ENCODE data around the gene TDRD15. TPM values are rescaled to one million over a fixed set of nuclear protein-coding genes. Genes with fewer than 3 reads are reported as not detected.
"Not testable (repeated sequence)": the region's sequence is repeated elsewhere in the genome, so short reads cannot be mapped to it uniquely, and the experiment has no call there.

The TDRD15 gene
- total RNA-seq, 4 donors from 2014 or later = under 0.01 to 0.45 (median 0.08) TPM; not detected in 1

DNA sequence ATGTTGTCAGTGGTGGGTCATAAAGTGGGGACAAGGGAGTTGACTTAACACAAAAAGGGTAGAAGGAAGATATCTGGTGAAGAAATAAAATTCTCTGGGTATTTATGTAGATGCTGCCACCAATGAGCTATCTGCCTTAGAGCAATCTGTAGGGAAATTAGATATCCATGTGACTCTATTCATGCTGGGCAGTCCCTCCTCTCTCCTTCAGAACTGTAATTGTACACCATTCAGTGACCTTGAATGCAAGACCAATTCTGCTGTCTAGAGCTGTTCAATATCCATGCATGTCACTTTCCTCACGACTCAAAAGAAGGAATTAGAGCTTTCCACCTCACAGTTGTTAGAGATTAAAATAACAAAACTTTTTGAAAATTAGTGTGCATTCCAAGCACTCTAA, 28.6 kb upstream of the TDRD15 start:
- Histone ChIP-seq H3K27me3 (no peaks in the 10 kb centered on the region), H3K4me3 (replicated peaks in 1 of 3) (no peak overlapping the region), H3K9me3 (no peaks in the 10 kb centered on the region), H3K4me1 (no peaks in the 10 kb centered on the region), H3K27ac (no peak overlapping the region), H3K36me3 (no peaks in the 10 kb centered on the region)
- no peak for TF ChIP-seq POLR2A (IDR thresholded peaks at IDR 0.05)
- TF ChIP-seq, protein P1, sequence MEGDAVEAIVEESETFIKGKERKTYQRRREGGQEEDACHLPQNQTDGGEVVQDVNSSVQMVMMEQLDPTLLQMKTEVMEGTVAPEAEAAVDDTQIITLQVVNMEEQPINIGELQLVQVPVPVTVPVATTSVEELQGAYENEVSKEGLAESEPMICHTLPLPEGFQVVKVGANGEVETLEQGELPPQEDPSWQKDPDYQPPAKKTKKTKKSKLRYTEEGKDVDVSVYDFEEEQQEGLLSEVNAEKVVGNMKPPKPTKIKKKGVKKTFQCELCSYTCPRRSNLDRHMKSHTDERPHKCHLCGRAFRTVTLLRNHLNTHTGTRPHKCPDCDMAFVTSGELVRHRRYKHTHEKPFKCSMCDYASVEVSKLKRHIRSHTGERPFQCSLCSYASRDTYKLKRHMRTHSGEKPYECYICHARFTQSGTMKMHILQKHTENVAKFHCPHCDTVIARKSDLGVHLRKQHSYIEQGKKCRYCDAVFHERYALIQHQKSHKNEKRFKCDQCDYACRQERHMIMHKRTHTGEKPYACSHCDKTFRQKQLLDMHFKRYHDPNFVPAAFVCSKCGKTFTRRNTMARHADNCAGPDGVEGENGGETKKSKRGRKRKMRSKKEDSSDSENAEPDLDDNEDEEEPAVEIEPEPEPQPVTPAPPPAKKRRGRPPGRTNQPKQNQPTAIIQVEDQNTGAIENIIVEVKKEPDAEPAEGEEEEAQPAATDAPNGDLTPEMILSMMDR (IDR thresholded peaks at IDR 0.05) = no peak
- intact Hi-C loops (cut with DNase I) = no loop called here
- DNase-seq = no peak
- WGBS, 2 donors = 16 to 26% methylated on average over 1 of the region's 1 CpG

DNA sequence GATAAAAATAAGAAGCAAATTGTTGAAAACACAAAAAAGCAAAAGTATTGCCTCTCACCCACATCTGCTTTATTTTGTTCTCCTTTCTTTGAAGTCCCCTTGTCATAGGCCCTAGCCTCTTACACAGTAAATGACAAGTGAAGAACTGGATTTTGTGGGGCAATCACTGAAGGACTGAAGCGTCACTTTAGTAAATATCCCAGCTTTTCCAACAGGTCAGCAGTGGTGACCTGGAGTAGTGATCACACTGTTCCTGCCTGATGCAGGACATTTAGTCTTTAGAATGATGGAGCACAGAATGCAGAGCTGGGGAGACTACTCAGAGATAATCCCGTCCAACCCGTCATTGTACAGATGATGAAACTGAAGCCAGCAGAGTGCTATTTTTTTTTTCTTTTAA, 28.1 kb upstream of the TDRD15 start:
- TF ChIP-seq POLR2A (IDR thresholded peaks at IDR 0.05) = no peak

DNA sequence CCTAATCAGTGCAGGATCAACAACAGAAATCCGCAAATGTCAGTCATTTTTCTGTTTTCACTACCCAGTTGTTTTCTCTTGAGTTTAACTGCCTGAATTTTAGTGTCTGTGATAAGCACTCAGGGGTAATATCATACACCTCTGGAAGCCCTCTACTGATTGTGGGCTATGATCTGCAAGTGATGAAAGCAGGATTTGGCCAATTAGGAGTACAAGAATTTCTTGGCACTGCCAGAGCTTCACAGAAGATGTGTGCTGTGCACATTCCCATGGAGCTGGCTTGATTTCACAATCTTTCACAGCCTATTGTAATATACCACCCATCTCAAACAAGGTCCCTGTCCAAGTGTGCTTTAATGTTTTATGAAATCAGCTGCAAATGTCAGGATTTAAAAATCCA, 27.3 kb upstream of the TDRD15 start:
- intact Hi-C loops (cut with DNase I) = no loop called here
- Histone ChIP-seq H3K4me1 (no peaks in the 10 kb centered on the region), H3K4me3 (replicated peaks in 1 of 3) (no peak overlapping the region), H3K27me3 (no peaks in the 10 kb centered on the region), H3K36me3 (no peaks in the 10 kb centered on the region), H3K27ac (no peak overlapping the region), H3K9me3 (no peaks in the 10 kb centered on the region)
- WGBS, 2 donors = 80 to 86% methylated on average over 1 of the region's 1 CpG
- TF ChIP-seq POLR2A (IDR thresholded peaks at IDR 0.05) = no peak
- TF ChIP-seq, protein P1 (IDR thresholded peaks at IDR 0.05) = no peak
- DNase-seq = no peak

More for the DNA sequence above, 28.1 kb upstream of the TDRD15 start:
- Histone ChIP-seq H3K4me1 (no peaks in the 10 kb centered on the region), H3K27ac (no peak overlapping the region), H3K36me3 (no peaks in the 10 kb centered on the region), H3K4me3 (replicated peaks in 1 of 3) (no peak overlapping the region), H3K9me3 (no peaks in the 10 kb centered on the region), H3K27me3 (no peaks in the 10 kb centered on the region)
- intact Hi-C loops (cut with DNase I) = no loop called here
- 81 to 82% methylated on average over 3 of the region's 3 CpGs for WGBS, 2 donors
- no peak for DNase-seq

DNA sequence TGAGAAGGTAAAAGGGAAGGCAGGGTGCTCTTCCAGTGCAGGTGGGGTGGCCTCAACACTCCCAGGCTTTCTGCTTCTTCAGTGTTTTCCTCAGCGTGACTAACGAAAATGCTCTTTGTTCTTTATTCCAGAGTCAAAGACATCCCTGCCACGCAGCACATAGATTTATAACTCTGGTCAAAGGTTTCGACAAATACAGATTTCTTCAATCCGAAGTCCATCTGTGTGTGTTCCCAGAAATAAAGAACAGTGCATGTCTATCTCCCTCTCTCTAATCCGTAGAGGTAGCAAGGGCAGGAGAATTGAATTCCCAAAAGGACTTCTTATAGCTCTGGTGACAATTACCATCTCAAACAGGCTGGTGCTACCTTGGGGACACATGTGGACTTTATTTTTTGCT, 26.4 kb upstream of the TDRD15 start:
- no peaks in the 10 kb centered on the region for H3K27me3 ChIP-seq
- H3K27ac ChIP-seq = no peak overlapping the region
- no peak for TF ChIP-seq POLR2A (IDR thresholded peaks at IDR 0.05)
- H3K36me3 ChIP-seq = no peaks in the 10 kb centered on the region
- H3K4me3 ChIP-seq (replicated peaks in 1 of 3) = no peak overlapping the region
- H3K4me1 ChIP-seq = no peaks in the 10 kb centered on the region
- DNase-seq = no peak
- no peaks in the 10 kb centered on the region for H3K9me3 ChIP-seq
- intact Hi-C loops (cut with DNase I) = no loop called here
- WGBS, 2 donors = 66 to 81% methylated on average over 6 of the region's 6 CpGs

DNA sequence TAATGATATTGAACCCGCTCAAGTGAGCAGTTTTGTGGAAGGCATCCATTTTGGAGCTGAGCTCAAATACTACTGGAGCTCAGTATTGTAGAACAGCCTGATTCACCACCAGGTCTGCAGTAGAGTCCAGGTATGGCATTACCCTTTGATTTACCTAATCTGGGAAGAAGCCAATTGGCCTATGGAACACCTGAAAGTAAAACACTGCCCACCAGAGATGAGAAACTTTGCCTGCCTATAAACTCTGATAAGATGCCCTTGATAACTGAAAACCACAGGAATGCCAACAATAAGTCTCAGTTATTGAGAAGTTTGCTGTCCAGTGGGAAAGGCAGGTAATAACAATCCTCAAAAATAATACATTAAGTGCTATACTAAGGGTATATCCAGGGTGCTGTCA, 25.5 kb upstream of the TDRD15 start:
- H3K27me3 ChIP-seq = no peaks in the 10 kb centered on the region
- H3K27ac ChIP-seq = no peak overlapping the region
- H3K36me3 ChIP-seq = no peaks in the 10 kb centered on the region
- H3K4me3 ChIP-seq (replicated peaks in 1 of 3) = no peak overlapping the region
- no peak for DNase-seq
- H3K9me3 ChIP-seq = no peaks in the 10 kb centered on the region
- H3K4me1 ChIP-seq = no peaks in the 10 kb centered on the region
- 74 to 75% methylated on average over 1 of the region's 1 CpG for WGBS, 2 donors
- TF ChIP-seq, protein P1 (IDR thresholded peaks at IDR 0.05) = no peak
- TF ChIP-seq POLR2A (IDR thresholded peaks at IDR 0.05) = no peak
- intact Hi-C loops (cut with DNase I) = no loop called here

DNA sequence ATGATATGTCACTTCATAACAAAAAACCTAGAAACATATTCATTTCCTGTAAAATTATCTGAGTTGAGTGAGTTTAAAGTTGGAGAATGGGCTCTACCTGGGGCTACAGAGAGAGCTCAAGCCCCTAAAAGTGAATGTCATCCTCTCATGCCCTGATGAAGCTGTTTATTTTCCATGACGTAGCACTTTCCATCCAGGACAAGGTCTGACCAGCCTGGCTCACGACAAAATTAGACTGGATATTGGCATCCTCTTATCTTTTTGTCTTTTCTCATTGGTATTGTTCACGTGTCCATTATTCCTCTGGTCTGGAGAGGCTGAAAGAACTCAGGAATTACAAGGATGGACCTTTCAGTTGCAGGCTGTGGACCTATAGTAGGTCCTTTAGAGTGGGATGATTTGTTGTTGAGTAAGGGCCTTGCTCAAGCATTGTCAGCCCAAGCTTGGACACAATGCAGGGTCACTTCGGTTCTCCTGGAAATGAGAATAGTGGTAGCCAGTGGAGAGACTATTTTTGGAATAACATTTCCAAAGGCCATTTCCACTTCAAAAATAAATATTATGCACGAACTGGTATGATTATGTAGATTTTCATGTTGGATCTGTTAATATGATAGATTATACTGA, 24.4 kb upstream of the TDRD15 start:
- TF ChIP-seq POLR2A (IDR thresholded peaks at IDR 0.05) = no peak
- TF ChIP-seq, protein P1 (IDR thresholded peaks at IDR 0.05) = no peak
- 75 to 80% methylated on average over 5 of the region's 5 CpGs for WGBS, 2 donors
- intact Hi-C loops (cut with DNase I) = no loop called here
- Histone ChIP-seq H3K36me3 (no peaks in the 10 kb centered on the region), H3K27ac (no peak overlapping the region), H3K4me3 (replicated peaks in 1 of 3) (no peak overlapping the region), H3K4me1 (no peaks in the 10 kb centered on the region), H3K9me3 (no peaks in the 10 kb centered on the region), H3K27me3 (no peaks in the 10 kb centered on the region)
- no peak for DNase-seq

DNA sequence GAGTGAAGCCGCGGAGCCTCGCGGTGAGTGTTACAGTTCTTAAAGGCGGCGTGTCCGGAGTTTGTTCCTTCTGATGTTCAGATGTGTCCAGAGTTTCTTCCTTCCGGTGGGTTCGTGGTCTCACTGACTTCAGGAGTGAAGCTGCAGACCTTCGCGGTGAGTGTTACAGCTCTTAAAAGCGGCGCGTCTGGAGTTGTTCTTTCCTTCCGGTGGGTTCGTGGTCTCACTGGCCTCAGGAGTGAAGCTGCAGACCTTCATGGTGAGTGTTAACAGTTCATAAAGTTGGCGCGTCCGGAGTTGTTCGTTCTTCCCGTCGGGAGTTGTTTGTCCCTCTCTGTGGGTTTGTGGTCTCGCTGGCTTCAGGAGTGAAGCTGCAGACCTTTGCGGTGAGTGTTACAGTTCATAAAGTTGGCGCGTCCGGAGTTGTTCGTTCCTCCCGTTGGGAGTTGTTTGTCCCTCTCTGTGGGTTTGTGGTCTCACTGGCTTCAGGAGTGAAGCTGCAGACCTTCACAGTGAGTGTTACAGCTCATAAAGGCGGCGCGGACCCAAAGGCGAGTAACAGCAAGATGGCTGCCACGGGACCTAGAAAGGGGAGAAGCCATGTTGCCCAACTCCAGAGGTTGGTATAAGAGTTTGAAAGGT, 22.1 kb upstream of the TDRD15 start:
- WGBS, 2 donors = 91 to 95% methylated on average over 34 of the region's 34 CpGs
- H3K4me1 ChIP-seq; intact Hi-C loops (cut with DNase I); H3K36me3 ChIP-seq; H3K27ac ChIP-seq; H3K4me3 ChIP-seq (replicated peaks in 1 of 3); DNase-seq; H3K27me3 ChIP-seq; H3K9me3 ChIP-seq: not testable (repeated sequence)

All from thyroid gland (tissue), 4 donors.